ENCODE results near the gene LRRC46.

The LRRC46 gene

GRCh38 chr17:47839071-47839470 lies 7.6 kb downstream of the LRRC46 start:
- no peak for DNase-seq (ENCODE audit: low read depth)
- TF ChIP-seq CTCF (IDR thresholded peaks at IDR 0.05; ENCODE audit: control insufficient read depth, insufficient read depth, low read depth, low read length, missing control alignments): no peak
- H3K4me3 ChIP-seq (ENCODE audit: control insufficient read depth, low read depth, low read length): no peak overlapping the region

GRCh38 chr17:47840001-47840741 lies 8.7 kb downstream of the LRRC46 start:
- no peak for DNase-seq (ENCODE audit: low read depth)
- TF ChIP-seq CTCF (IDR thresholded peaks at IDR 0.05; ENCODE audit: control insufficient read depth, insufficient read depth, low read depth, low read length, missing control alignments): no peak
- H3K4me3 ChIP-seq (ENCODE audit: control insufficient read depth, low read depth, low read length): peak overlapping the region; percentile 92

- no peak for DNase-seq (ENCODE audit: low read depth)
- peak; percentile 97 for TF ChIP-seq CTCF (IDR thresholded peaks at IDR 0.05; ENCODE audit: control insufficient read depth, insufficient read depth, low read depth, low read length, missing control alignments)
- H3K4me3 ChIP-seq (ENCODE audit: control insufficient read depth, low read depth, low read length): peak within 1 kb of the TSS; percentile 92
Measured at GRCh38 chr17:47840742-47841487, 9.4 kb downstream of the LRRC46 start, which contains the start of gene SCRN2. Gene SCRN2 (minus strand): TSS chr17:47841273. CDS start chr17:47840843, 430 bp downstream.

GRCh38 chr17:47841488-47842291 lies 10.2 kb downstream of the LRRC46 start:
- TF ChIP-seq CTCF (IDR thresholded peaks at IDR 0.05; ENCODE audit: control insufficient read depth, insufficient read depth, low read depth, low read length, missing control alignments): no peak
- peak overlapping the region; percentile 92 for H3K4me3 ChIP-seq (ENCODE audit: control insufficient read depth, low read depth, low read length)
- no peak for DNase-seq (ENCODE audit: low read depth)

GRCh38 chr17:47843391-47843730 lies 11.9 kb downstream of the LRRC46 start:
- DNase-seq (ENCODE audit: low read depth): no peak
- H3K4me3 ChIP-seq (ENCODE audit: control insufficient read depth, low read depth, low read length): no peak overlapping the region

More at GRCh38 chr17:47843391-47843730, 11.9 kb downstream of the LRRC46 start:
- no peak for TF ChIP-seq CTCF (IDR thresholded peaks at IDR 0.05; ENCODE audit: control insufficient read depth, insufficient read depth, low read depth, low read length, missing control alignments)

All from AG09309 (cell line).